Neural progenitor cell (in vitro differentiated cells): ENCODE measurements around the gene FBXO15.

Experiments
- EZH2 ChIP-seq: fragments of 200-600 bp; sonication (generic); IDR thresholded peaks from 2 replicates; pipeline ENCODE4 v1.6.1; 2017; ENCODE audit warnings: antibody characterized with exemption, mild to moderate bottlenecking, moderate library complexity
- EZH2phosphoT487 ChIP-seq: fragments of 200-600 bp; sonication (generic); IDR thresholded peaks from 2 replicates; pipeline ENCODE4 v1.6.1; 2017; ENCODE audit warnings: antibody characterized with exemption
- TF ChIP-seq, protein P1 (sequence below): fragments of 200-600 bp; sonication (generic); IDR thresholded peaks from 2 replicates; pipeline ENCODE4 v1.5.1; 2017; ENCODE audit warnings: antibody characterized with exemption, mild to moderate bottlenecking

DNA sequence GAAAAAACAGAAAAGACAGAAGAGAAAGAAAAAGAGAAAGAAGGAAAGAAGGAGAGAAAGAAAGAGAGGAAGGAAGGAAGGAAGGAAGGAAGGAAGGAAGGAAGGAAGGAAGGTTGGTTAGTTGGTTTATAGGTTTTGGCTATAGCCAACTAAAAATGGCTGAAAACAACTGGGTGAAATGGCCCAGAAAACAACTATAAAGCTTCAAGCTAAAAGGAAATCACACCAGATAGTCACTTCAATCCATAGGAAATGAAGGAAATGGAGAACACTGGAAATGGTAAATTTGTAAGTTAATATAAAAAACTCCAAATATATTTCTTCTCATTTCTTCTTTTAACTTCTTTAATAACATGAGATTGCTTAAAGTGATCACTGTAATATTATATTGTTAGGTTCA, 118.5 kb downstream of the FBXO15 start:
- TF ChIP-seq, protein P1, sequence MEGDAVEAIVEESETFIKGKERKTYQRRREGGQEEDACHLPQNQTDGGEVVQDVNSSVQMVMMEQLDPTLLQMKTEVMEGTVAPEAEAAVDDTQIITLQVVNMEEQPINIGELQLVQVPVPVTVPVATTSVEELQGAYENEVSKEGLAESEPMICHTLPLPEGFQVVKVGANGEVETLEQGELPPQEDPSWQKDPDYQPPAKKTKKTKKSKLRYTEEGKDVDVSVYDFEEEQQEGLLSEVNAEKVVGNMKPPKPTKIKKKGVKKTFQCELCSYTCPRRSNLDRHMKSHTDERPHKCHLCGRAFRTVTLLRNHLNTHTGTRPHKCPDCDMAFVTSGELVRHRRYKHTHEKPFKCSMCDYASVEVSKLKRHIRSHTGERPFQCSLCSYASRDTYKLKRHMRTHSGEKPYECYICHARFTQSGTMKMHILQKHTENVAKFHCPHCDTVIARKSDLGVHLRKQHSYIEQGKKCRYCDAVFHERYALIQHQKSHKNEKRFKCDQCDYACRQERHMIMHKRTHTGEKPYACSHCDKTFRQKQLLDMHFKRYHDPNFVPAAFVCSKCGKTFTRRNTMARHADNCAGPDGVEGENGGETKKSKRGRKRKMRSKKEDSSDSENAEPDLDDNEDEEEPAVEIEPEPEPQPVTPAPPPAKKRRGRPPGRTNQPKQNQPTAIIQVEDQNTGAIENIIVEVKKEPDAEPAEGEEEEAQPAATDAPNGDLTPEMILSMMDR = no peak
- TF ChIP-seq EZH2 = no peak
- TF ChIP-seq EZH2phosphoT487 = no peak
